Loucy (cell line): ENCODE data around the gene EBF3.

Experiments used
- H2AFZ ChIP-seq: fragments of 200-600 bp; sonication (generic); 2 replicates; pipeline ENCODE4 v1.6.0; 2016; ENCODE audit warnings: antibody characterized with exemption, mild to moderate bottlenecking, low read length, moderate library complexity
- H3F3A ChIP-seq: fragments of 200-600 bp; 2 replicates; pipeline ENCODE4 v1.6.0; 2016; ENCODE audit warnings: antibody characterized with exemption, low read depth, mild to moderate bottlenecking
- H3K27me3 ChIP-seq: fragments of 200-600 bp; sonication (generic); 2 replicates; pipeline ENCODE4 v1.6.1; 2014; ENCODE audit warnings: low read length, mild to moderate bottlenecking; ENCODE audit not compliant: insufficient read depth, poor library complexity, severe bottlenecking
- H3K36me3 ChIP-seq: fragments of 200-600 bp; sonication (generic); 2 replicates; pipeline ENCODE4 v1.6.1; 2016; ENCODE audit warnings: low read length; ENCODE audit not compliant: insufficient read depth
- H3K4me1 ChIP-seq: fragments of 200-600 bp; sonication (generic); 2 replicates; pipeline ENCODE4 v1.5.1; 2014; ENCODE audit warnings: low read length, mild to moderate bottlenecking; ENCODE audit not compliant: insufficient read depth, poor library complexity, severe bottlenecking
- H3K4me2 ChIP-seq: fragments of 200-600 bp; sonication (generic); 2 replicates; pipeline ENCODE4 v1.6.0; 2014; ENCODE audit warnings: antibody characterized with exemption, low read length, low read depth, mild to moderate bottlenecking; ENCODE audit not compliant: poor library complexity, severe bottlenecking
- H3K4me3 ChIP-seq: fragments of 200-600 bp; sonication (generic); 2 replicates; pipeline ENCODE4 v1.5.1; 2014; ENCODE audit warnings: low read length, mild to moderate bottlenecking, mixed read lengths; ENCODE audit not compliant: poor library complexity, severe bottlenecking
- H3K79me2 ChIP-seq: fragments of 200-600 bp; sonication (generic); 2 replicates; pipeline ENCODE4 v1.6.1; 2014; ENCODE audit warnings: low read length; ENCODE audit not compliant: insufficient read depth
- H3K9ac ChIP-seq: fragments of 200-600 bp; sonication (generic); 2 replicates; pipeline ENCODE4 v1.6.0; 2014; ENCODE audit warnings: mild to moderate bottlenecking, low read depth, low read length, moderate library complexity; ENCODE audit not compliant: poor library complexity, severe bottlenecking
- H3K9me2 ChIP-seq: fragments of 200-600 bp; sonication (generic); replicated peaks from 2 replicates; pipeline ENCODE4 v1.6.1; 2016; ENCODE audit warnings: low read depth, low read length, mixed read lengths
- H3K9me3 ChIP-seq: fragments of 200-600 bp; sonication (generic); 2 replicates; pipeline ENCODE4 v1.6.1; 2014; ENCODE audit warnings: mild to moderate bottlenecking, antibody characterized with exemption, low read length, low read depth; ENCODE audit not compliant: insufficient read depth
- H4K20me1 ChIP-seq: fragments of 200-600 bp; sonication (generic); 2 replicates; pipeline ENCODE4 v1.6.0; 2014; ENCODE audit warnings: antibody characterized with exemption, low read length, mild to moderate bottlenecking; ENCODE audit not compliant: insufficient read depth, poor library complexity, severe bottlenecking
- CTCF ChIP-seq: fragments of 200-600 bp; sonication (generic); conservative IDR thresholded peaks from 2 replicates; pipeline ENCODE4 v1.5.1; 2014; ENCODE audit warnings: mild to moderate bottlenecking, antibody characterized with exemption, low read length
- EZH2phosphoT487 ChIP-seq: fragments of 200-600 bp; IDR thresholded peaks from 2 replicates; pipeline ENCODE4 v1.6.1; 2018; ENCODE audit warnings: antibody characterized with exemption, mild to moderate bottlenecking, moderate library complexity, borderline replicate concordance

The EBF3 gene

GRCh38 chr10:129792864-129793263, 171.2 kb downstream of the EBF3 start:
- Histone ChIP-seq H3K36me3 (no peaks in the 10 kb centered on the region), H3K9ac (no peak overlapping the region), H3K4me3 (no peak overlapping the region), H3K79me2 (no peaks in the 10 kb centered on the region), H3K4me1 (no peaks in the 10 kb centered on the region), H2AFZ (no peak overlapping the region), H3F3A (no peaks in the 10 kb centered on the region), H3K9me2 (no peaks in the 10 kb centered on the region), H3K9me3 (no peaks in the 10 kb centered on the region), H3K27me3 (no peaks in the 10 kb centered on the region), H3K4me2 (no peak overlapping the region), H4K20me1 (no peaks in the 10 kb centered on the region)
- TF ChIP-seq CTCF = no peak
- TF ChIP-seq EZH2phosphoT487 = no peak

- TF ChIP-seq CTCF (no peak), EZH2phosphoT487 (no peak)
- no peaks in the 10 kb centered on the region for H3K4me1 ChIP-seq
- H2AFZ ChIP-seq = no peak overlapping the region
- no peak overlapping the region for H3K9ac ChIP-seq
- H3K36me3 ChIP-seq = no peaks in the 10 kb centered on the region
- no peaks in the 10 kb centered on the region for H3K79me2 ChIP-seq
- no peaks in the 10 kb centered on the region for H4K20me1 ChIP-seq
- no peaks in the 10 kb centered on the region for H3F3A ChIP-seq
- no peak overlapping the region for H3K4me3 ChIP-seq
- H3K9me3 ChIP-seq = no peaks in the 10 kb centered on the region
- no peak overlapping the region for H3K4me2 ChIP-seq
- H3K9me2 ChIP-seq = no peaks in the 10 kb centered on the region
- H3K27me3 ChIP-seq = no peaks in the 10 kb centered on the region
These were observed 171.9 kb downstream of the EBF3 start for GRCh38 chr10:129792141-129792540.

- H3K9me3 ChIP-seq = no peaks in the 10 kb centered on the region
- TF ChIP-seq EZH2phosphoT487 = no peak
- TF ChIP-seq CTCF = no peak
- no peaks in the 10 kb centered on the region for H3K79me2 ChIP-seq
These were observed 173.2 kb downstream of the EBF3 start for GRCh38 chr10:129790715-129791446.

More at GRCh38 chr10:129790715-129791446, 173.2 kb downstream of the EBF3 start:
- Histone ChIP-seq H2AFZ (no peak overlapping the region), H3K4me1 (no peaks in the 10 kb centered on the region), H3K9ac (no peak overlapping the region), H3K36me3 (no peaks in the 10 kb centered on the region), H4K20me1 (no peaks in the 10 kb centered on the region), H3K4me3 (no peak overlapping the region), H3F3A (no peaks in the 10 kb centered on the region), H3K9me2 (no peaks in the 10 kb centered on the region), H3K4me2 (no peak overlapping the region), H3K27me3 (no peaks in the 10 kb centered on the region)
